ENCODE measurements around the gene ABHD17B.

Gene ABHD17B

DNA sequence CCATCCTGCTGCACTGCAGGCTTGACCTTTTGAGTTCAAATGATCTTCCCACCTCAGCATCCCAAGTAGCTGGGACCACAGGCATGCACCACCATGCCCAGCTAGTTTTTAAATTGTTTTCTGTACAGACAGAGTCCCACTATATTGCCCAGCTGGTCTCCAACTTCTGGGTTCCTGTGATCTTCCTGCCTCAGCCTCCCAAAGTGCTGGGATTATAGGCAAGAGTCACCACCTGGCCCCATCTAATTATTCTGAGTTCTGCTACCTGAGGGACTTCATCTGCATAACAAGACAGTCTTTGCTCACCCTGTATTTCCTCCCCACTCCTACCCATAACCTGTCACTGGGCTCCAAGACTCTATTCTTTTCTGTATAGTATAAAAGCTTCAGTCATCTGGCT lies 88.1 kb downstream of the ABHD17B start:
- in situ Hi-C loops (cut with MboI; ENCODE audit: low sequenced_read_pairs) = loop anchor here (25.0 kb wide), 1 partner anchor 214 kb away; no protein-coding TSS in a partner anchor

GRCh38 chr9:71822456-71822855 lies 88.5 kb downstream of the ABHD17B start:
- in situ Hi-C loops (cut with MboI; ENCODE audit: low sequenced_read_pairs) = loop anchor here (25.0 kb wide), 1 partner anchor 215 kb away; no protein-coding TSS in a partner anchor

GRCh38 chr9:71821405-71821804 lies 89.6 kb downstream of the ABHD17B start:
- in situ Hi-C loops (cut with MboI; ENCODE audit: low sequenced_read_pairs) = loop anchor here (25.0 kb wide), 1 partner anchor 216 kb away; no protein-coding TSS in a partner anchor

GRCh38 chr9:71820403-71820921 lies 90.5 kb downstream of the ABHD17B start:
- in situ Hi-C loops (cut with MboI; ENCODE audit: low sequenced_read_pairs) = loop anchor here (25.0 kb wide), 1 partner anchor 217 kb away; no protein-coding TSS in a partner anchor

DNA sequence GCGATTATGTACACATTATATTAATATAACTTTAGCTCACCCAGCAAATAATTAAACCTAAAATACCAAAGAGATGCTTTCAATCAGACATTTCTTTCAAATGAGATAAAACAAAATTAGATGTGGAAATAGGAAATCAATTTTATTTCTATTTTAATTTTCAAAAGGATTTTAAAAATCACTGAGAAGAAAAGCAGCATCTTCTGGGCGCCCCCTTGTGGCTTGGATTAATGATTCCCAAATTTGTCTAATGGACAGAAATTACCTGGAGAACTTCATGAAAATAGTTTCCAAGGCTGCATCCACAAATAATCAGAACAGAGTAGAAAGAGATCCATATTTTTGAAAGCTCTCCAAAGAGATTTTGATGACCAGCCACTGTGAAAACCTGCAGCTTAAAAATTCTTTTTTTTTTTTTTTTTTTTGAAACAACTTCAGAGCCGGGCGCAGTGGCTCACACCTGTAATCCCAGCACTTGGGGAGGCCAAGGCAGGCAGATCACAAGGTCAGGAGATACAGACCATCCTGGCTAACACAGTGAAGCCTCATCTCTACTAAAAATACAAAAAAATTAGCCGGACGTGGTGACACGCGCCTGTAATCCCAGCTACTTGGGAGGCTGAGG lies 91.8 kb downstream of the ABHD17B start:
- in situ Hi-C loops (cut with MboI; ENCODE audit: low sequenced_read_pairs) = loop anchor here (25.0 kb wide), 1 partner anchor 218 kb away; no protein-coding TSS in a partner anchor

DNA sequence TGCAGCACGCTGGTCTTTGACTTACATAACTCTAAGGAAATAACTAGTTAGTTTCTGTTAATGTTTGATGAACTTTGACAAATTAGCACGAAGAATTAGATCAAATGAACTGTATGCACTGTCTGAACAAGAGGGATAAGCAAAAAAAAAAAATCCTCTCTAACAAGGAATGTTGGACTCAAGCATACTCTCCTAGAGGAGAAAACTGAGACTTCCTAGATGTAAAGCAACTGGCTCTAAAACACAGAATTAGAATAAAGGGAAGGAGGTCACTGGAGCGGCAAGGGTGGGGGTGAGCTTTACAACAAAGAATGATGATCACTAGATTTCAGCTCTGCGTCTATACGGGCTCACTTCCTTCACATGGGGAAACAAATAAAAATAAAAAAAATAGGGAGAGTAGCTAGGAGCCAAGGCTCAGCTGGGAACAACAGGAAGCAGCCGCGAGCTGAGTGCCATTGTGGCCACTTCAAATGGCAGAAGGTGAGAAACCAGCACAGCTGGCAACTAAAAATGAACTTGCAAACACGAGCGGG lies 94.0 kb downstream of the ABHD17B start:
- in situ Hi-C loops (cut with MboI; ENCODE audit: low sequenced_read_pairs) = loop anchor here (25.0 kb wide), 1 partner anchor 220 kb away; no protein-coding TSS in a partner anchor
